ENCODE measurements around the gene DOCK7. TPM values are rescaled to one million over a fixed set of nuclear protein-coding genes. Genes with fewer than 3 reads are reported as not detected.

The DOCK7 gene
- total RNA-seq, 2 experiments from 2014 or later: 1.6 to 2.5 TPM

DNA sequence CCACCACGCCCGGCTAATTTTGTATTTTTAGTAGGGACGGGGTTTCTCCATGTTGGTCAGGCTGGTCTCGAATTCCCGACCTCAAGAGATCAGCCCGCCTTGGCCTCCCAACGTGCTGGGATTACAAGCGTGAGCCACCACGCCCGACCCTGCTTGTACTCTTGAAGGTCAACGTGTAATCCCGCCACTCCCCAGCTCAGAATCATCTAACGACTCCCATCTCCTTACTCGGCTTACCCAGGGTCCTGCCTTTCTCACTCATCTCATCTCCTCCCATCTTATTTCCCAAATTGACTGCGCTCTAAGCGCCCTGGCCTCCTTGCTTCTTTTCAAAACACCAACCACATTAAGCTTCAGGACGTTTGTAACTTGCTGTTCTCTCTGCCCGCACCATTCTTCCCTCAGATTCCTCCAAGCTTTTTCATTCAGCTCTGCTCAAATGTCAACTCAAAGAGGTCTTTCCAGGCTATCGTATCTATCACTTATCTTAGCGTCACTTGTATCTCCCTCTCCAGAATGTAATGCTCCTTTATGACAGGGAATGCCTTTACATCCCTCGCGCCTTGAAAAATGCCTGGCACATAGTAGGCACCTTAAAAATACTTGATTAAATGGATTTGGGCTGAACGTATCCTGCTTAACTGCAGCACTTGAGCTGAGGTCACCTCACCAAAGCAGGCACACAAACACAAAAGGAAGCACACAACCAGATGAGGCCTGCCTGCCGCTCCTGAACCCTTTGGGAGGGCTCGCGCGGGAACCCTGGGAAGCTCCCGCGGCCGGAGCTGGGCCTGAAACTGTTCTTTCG lies 252.8 kb downstream of the DOCK7 start:
- H3K27me3 Mint-ChIP-seq (ENCODE audit: low read depth): peaks cover 2% of the 10 kb centered on the region
- H3K9me3 Mint-ChIP-seq (ENCODE audit: insufficient read depth): no peaks in the 10 kb centered on the region
- peak overlapping the region; percentile 98 for H3K27ac Mint-ChIP-seq
- ChIA-PET POLR2A (interaction anchor here (0.5 to 1.6 kb wide), 14 partner anchors 10 to 1195 kb away, joined by 3 to 11 read pairs (median 3); partner anchors contain the start of gene ATG4C), CTCF (interaction anchor here (0.8 to 1.5 kb wide), 3 partner anchors 10 to 346 kb away, joined by 3 to 8 read pairs (median 3); no protein-coding TSS in a partner anchor)
- H3K4me1 Mint-ChIP-seq (ENCODE audit: low read depth): peaks cover 17% of the 10 kb centered on the region
- ATAC-seq (no peak), DNase-seq (no peak)
- H3K36me3 Mint-ChIP-seq (ENCODE audit: low read depth): peaks cover 25% of the 10 kb centered on the region
- peak overlapping the region; percentile 95 for H3K4me3 Mint-ChIP-seq

DNA sequence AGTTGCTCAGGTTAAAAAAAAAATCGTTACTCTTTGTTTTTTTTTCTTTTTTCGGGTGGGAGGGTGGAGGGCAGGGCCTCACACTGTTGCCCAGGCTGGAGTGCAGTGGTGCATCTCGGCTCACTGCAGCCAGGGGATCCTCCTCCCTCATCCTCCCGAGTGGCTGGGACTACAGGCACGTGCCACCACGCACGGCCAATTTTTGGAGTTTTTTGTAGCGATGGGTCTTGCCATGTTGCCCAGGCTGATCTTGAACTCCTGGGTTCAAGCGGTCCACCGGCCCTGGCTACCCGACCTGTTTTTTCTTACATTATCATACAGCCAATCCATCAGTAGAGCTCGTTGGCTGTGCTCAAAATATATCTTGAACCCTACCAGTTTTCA lies 253.6 kb downstream of the DOCK7 start:
- peaks cover 11% of the 10 kb centered on the region for H3K4me1 Mint-ChIP-seq (ENCODE audit: low read depth)
- no peak for DNase-seq
- H3K27me3 Mint-ChIP-seq (ENCODE audit: low read depth): peaks cover 2% of the 10 kb centered on the region
- H3K36me3 Mint-ChIP-seq (ENCODE audit: low read depth): peaks cover 19% of the 10 kb centered on the region
- no peak overlapping the region for H3K27ac Mint-ChIP-seq
- CTCF ChIA-PET: interaction anchor here (1.5 kb wide), 1 partner anchor 259 kb away, joined by 8 read pairs; no protein-coding TSS in a partner anchor
- H3K9me3 Mint-ChIP-seq (ENCODE audit: insufficient read depth): no peaks in the 10 kb centered on the region
- H3K4me3 Mint-ChIP-seq: peak overlapping the region; percentile 28
- no peak for ATAC-seq
- POLR2A ChIA-PET: no interaction called here

DNA sequence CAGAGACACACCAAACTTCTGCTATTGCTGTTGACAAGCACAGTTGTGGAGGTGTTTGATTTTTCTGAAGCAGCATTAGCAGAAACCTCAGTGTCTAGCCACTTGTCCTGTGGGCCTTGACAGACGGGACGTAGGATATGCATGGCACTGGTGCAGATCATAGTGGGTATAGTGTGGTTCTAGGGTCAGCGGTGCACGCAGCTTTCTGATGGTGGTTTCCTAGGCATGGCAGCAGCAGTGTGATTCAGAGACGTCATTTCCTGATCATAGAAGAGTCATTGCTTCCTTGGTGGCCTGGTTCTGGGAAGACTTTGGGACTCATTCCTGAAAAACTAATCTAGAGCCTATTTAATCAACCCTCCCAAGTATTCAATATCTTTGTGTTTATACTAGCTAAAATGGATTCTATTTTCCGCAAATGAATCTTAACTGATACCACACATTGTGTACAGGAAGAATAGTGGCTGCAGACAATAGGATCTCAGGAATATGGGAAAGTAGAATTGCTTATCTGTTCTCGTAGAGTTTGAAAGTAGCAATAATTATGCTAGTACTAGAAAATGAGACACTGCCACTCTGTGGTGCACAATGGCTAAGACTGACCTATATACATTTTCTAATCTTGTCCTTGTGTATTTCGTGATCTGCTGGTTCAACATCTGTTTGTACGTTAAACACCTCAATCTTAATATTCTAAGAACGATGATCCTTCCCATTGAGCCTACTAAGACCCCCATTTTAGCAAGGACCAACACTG lies 254.1 kb downstream of the DOCK7 start:
- peaks cover 19% of the 10 kb centered on the region for H3K36me3 Mint-ChIP-seq (ENCODE audit: low read depth)
- no peaks in the 10 kb centered on the region for H3K9me3 Mint-ChIP-seq (ENCODE audit: insufficient read depth)
- H3K27ac Mint-ChIP-seq: no peak overlapping the region
- H3K4me1 Mint-ChIP-seq (ENCODE audit: low read depth): peaks cover 6% of the 10 kb centered on the region
- H3K4me3 Mint-ChIP-seq: peak overlapping the region; percentile 28
- no peak for ATAC-seq
- DNase-seq: no peak
- CTCF ChIA-PET: no interaction called here
- peaks cover 2% of the 10 kb centered on the region for H3K27me3 Mint-ChIP-seq (ENCODE audit: low read depth)
- POLR2A ChIA-PET: no interaction called here

DNA sequence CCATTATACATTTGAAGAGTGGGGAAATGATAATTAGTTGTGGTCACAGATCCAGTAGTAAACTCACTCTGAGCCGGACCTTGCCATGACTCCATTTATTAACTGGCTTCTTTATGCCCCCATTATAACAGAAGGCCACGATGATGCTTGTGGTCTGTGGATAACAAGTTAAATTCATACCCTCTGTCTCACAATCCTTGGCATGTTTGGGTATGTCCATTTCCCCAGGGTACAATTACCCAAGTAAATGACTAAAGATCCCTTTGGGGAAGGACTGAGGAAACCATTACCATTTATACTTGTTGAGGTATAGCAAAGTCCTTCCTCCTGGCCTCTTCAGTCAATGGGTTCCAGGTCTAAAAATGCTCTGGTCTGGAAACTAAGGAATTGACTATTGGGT lies 258.6 kb downstream of the DOCK7 start:
- no peaks in the 10 kb centered on the region for H3K4me1 Mint-ChIP-seq (ENCODE audit: low read depth)
- POLR2A ChIA-PET: no interaction called here
- no peak overlapping the region for H3K27ac Mint-ChIP-seq
- CTCF ChIA-PET: no interaction called here
- peaks cover 3% of the 10 kb centered on the region for H3K27me3 Mint-ChIP-seq (ENCODE audit: low read depth)
- H3K4me3 Mint-ChIP-seq: no peak overlapping the region
- H3K9me3 Mint-ChIP-seq (ENCODE audit: insufficient read depth): no peaks in the 10 kb centered on the region
- ATAC-seq: no peak
- DNase-seq: no peak
- H3K36me3 Mint-ChIP-seq (ENCODE audit: low read depth): no peaks in the 10 kb centered on the region

DNA sequence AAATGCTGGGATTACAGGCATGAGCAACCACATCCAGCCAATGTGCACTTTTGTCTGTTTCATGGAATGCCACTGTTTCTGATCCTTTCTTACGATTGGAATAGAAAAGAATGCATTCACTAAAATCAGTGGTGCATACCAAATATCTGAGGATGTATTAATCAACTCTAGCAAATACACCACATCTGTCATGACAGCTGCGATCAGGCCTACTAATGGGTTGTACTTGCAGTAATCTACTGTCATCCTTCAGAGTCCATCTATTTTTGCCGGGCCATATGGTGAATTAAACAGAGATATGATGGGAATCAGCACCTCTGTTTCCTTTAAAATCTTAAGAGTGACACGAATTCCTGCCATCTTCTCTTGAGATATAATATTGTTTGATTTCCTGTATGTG lies 259.8 kb downstream of the DOCK7 start:
- Mint-ChIP-seq H3K27me3 (ENCODE audit: low read depth) (peaks cover 3% of the 10 kb centered on the region), H3K4me1 (ENCODE audit: low read depth) (no peaks in the 10 kb centered on the region), H3K36me3 (ENCODE audit: low read depth) (no peaks in the 10 kb centered on the region), H3K27ac (no peak overlapping the region), H3K9me3 (ENCODE audit: insufficient read depth) (no peaks in the 10 kb centered on the region), H3K4me3 (no peak overlapping the region)
- POLR2A ChIA-PET: no interaction called here
- DNase-seq (no peak), ATAC-seq (no peak)
- CTCF ChIA-PET: no interaction called here

DNA sequence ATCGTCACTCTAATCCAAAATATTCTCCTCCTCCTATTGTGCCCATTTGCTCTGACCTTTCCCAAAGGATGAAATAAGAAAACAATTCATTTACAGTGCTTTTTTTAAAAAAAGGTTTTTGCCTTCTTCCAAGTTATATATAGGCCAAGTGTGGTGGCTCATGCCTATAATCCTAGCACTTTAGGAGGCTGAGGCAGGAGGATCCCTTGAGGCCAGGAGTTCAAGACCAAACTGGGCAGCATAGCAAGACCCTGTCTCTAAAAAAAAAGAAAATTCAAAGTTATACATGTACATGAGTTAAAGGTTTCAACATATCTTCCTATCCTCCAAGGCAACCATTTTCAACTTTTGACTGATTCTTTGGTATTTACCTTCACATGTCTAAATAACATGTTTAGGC lies 261.4 kb downstream of the DOCK7 start:
- H3K9me3 Mint-ChIP-seq (ENCODE audit: insufficient read depth): no peaks in the 10 kb centered on the region
- no peaks in the 10 kb centered on the region for H3K4me1 Mint-ChIP-seq (ENCODE audit: low read depth)
- H3K4me3 Mint-ChIP-seq: no peak overlapping the region
- peaks cover 3% of the 10 kb centered on the region for H3K27me3 Mint-ChIP-seq (ENCODE audit: low read depth)
- POLR2A ChIA-PET: interaction anchor here (0.5 kb wide), 1 partner anchor 10 kb away, joined by 3 read pairs; no protein-coding TSS in a partner anchor
- no peak overlapping the region for H3K27ac Mint-ChIP-seq
- CTCF ChIA-PET: no interaction called here
- no peak for ATAC-seq
- DNase-seq: no peak
- H3K36me3 Mint-ChIP-seq (ENCODE audit: low read depth): no peaks in the 10 kb centered on the region

DNA sequence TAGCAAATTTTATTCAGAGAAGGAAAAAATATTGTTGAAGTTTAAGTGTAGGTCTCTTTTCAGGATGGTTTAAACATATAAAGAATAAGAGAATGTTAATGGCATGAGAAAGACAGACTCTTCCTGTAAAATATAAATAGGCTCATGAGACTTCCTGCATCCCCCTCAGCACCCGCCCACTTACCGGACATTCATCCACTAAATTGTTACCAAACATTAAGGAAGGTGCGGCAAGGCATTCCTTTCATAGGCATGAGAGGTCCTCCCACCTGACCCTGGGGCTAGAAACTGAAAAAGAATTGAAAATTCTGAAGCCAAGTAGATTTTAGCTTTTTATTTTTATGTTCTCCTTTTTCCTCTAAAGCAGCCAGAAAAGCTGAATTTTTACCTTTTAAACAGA lies 261.9 kb downstream of the DOCK7 start:
- Mint-ChIP-seq H3K4me3 (no peak overlapping the region), H3K36me3 (ENCODE audit: low read depth) (no peaks in the 10 kb centered on the region), H3K27me3 (ENCODE audit: low read depth) (peaks cover 3% of the 10 kb centered on the region), H3K27ac (no peak overlapping the region), H3K9me3 (ENCODE audit: insufficient read depth) (no peaks in the 10 kb centered on the region), H3K4me1 (ENCODE audit: low read depth) (no peaks in the 10 kb centered on the region)
- DNase-seq: no peak
- no peak for ATAC-seq
- CTCF ChIA-PET: no interaction called here
- POLR2A ChIA-PET: interaction anchor here (1.0 kb wide), 1 partner anchor 10 kb away, joined by 5 read pairs; no protein-coding TSS in a partner anchor

DNA sequence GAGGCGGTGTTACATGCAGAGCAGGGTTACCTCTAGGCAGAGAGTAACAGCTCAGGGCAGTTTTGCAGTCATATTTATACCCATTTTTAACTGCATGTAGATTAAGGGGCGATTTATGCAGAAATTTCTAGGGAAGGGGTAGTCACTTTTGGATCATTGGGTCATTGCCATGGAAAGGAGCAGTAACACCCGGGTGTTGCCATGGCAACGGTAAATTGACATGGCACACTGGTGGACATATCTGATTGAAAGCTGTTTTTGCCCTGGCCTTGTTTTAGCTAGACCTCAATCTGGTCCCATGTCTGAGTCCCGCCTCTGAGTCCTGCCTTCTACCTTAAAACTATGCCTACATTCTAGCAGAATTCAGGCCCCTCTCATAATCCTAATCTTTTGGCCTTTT lies 263.1 kb downstream of the DOCK7 start:
- H3K9me3 Mint-ChIP-seq (ENCODE audit: insufficient read depth): no peaks in the 10 kb centered on the region
- peaks cover 2% of the 10 kb centered on the region for H3K27me3 Mint-ChIP-seq (ENCODE audit: low read depth)
- ATAC-seq (no peak), DNase-seq (no peak)
- no peak overlapping the region for H3K27ac Mint-ChIP-seq
- H3K36me3 Mint-ChIP-seq (ENCODE audit: low read depth): no peaks in the 10 kb centered on the region
- POLR2A ChIA-PET: interaction anchor here (1.8 kb wide), 1 partner anchor 11 kb away, joined by 6 read pairs; no protein-coding TSS in a partner anchor
- H3K4me1 Mint-ChIP-seq (ENCODE audit: low read depth): no peaks in the 10 kb centered on the region
- H3K4me3 Mint-ChIP-seq: no peak overlapping the region
- CTCF ChIA-PET: interaction anchor here (1.3 kb wide), 1 partner anchor 11 kb away, joined by 3 read pairs; no protein-coding TSS in a partner anchor

DNA sequence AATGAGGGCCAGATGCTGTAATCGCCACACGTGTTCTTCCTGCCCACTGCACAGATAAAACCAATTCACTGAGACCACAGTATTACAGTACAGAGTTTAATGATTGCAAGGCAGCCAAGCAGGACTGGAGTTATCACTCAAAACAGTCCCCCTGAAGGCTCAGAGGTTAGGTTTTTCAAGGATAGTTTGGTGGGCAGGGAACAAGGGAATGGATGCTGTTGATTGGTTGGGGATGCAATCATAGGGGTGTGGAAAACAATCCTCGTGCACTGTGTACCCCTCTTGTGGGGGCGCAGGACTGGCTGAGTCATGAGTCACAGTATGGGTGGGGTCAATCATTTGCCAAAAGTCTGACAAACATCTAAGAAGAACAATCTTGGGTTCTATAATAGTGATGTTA lies 263.8 kb downstream of the DOCK7 start:
- Mint-ChIP-seq H3K27ac (no peak overlapping the region), H3K36me3 (ENCODE audit: low read depth) (no peaks in the 10 kb centered on the region), H3K4me3 (no peak overlapping the region), H3K4me1 (ENCODE audit: low read depth) (no peaks in the 10 kb centered on the region), H3K9me3 (ENCODE audit: insufficient read depth) (no peaks in the 10 kb centered on the region), H3K27me3 (ENCODE audit: low read depth) (peaks cover 2% of the 10 kb centered on the region)
- ChIA-PET CTCF (interaction anchor here (1.3 kb wide), 1 partner anchor 11 kb away, joined by 3 read pairs; no protein-coding TSS in a partner anchor), POLR2A (interaction anchor here (1.8 kb wide), 1 partner anchor 11 kb away, joined by 6 read pairs; no protein-coding TSS in a partner anchor)
- no peak for DNase-seq
- ATAC-seq: no peak

DNA sequence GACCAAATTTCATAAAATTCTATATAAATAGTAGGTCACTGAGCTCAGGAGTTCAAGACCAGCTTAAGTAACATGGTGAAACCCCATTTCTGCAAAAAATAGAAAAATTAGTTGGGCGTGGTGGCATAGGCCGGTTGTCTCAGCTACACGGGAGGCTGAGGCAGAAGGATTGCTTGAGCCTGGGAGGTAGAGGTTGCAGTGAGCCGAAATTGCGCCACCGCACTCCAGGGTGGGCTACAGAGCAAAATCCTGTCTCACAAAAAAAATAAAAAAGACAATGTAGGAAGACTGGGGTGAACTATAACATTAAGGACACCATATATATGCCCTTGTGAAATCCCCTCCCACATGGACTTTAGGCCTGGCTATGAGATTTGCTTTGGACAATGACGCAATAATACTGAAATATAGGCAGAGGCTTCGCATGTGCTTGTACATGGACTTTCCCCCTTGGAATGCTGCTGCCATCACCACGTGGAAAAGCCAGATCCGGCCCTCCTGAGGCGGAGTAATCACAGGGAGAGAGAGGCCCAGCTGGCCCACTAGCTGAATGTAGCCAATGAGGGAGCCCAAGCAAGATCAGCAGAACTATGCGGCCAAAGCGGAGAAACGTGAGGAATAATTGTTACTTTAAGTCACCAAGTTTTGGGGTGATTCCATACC lies 264.5 kb downstream of the DOCK7 start:
- ATAC-seq: no peak
- Mint-ChIP-seq H3K36me3 (ENCODE audit: low read depth) (no peaks in the 10 kb centered on the region), H3K4me3 (no peak overlapping the region), H3K9me3 (ENCODE audit: insufficient read depth) (no peaks in the 10 kb centered on the region), H3K27me3 (ENCODE audit: low read depth) (peaks cover 5% of the 10 kb centered on the region), H3K27ac (no peak overlapping the region), H3K4me1 (ENCODE audit: low read depth) (no peaks in the 10 kb centered on the region)
- ChIA-PET CTCF (no interaction called here), POLR2A (interaction anchor here (1.8 kb wide), 1 partner anchor 12 kb away, joined by 6 read pairs; no protein-coding TSS in a partner anchor)
- no peak for DNase-seq

DNA sequence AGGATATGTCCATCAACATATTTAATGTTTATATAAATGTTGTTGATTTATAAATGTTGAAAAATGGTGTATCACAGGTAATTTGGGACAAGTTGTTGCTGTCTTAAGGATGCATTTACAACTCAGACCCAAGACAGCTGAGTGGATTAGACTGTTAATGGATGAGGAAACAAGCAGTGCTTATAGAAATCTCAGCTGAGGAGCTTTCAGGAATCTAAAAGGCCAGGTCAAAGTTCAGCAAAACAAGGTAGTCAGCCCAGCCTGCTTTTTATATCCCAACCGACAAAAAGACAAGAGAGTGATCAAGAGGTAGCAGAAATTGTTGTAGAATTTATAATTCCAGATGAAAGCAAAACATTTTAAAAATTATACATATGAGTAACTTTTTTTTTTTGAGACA lies 268.0 kb downstream of the DOCK7 start:
- ChIA-PET POLR2A (no interaction called here), CTCF (no interaction called here)
- Mint-ChIP-seq H3K4me3 (no peak overlapping the region), H3K27me3 (ENCODE audit: low read depth) (peaks cover 6% of the 10 kb centered on the region), H3K27ac (no peak overlapping the region), H3K4me1 (ENCODE audit: low read depth) (no peaks in the 10 kb centered on the region), H3K36me3 (ENCODE audit: low read depth) (no peaks in the 10 kb centered on the region), H3K9me3 (ENCODE audit: insufficient read depth) (no peaks in the 10 kb centered on the region)
- ATAC-seq: no peak
- DNase-seq: no peak
